Activated naive CD4-positive, alpha-beta T cell treated with Interleukin-2 at 50 U/mL for 16 hours (primary cell): ENCODE data around the gene KRT74.

Experiments used
- DNase-seq: peaks from one replicate; pipeline ENCODE4 v3.0.0-alpha.2; 2020

KRT74 gene

DNA sequence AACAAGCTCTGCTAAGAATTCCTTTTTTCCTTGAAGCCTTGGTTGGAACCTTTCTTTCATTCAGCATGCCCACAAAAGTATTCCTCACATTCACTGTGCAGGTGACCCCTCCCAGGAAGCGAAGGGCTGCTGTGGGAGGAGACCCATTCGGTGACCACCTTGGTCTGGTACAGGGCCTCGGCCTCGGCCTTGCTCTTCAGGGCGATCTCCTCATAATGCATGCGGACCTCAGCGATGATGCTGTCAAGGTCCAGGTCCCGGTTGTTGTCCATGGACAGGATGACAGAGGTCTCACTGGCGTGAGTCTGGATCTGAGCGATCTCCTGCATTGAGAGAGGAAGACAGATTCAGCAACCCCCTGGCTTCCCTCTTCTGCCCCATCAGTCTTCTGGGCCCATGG, 3.1 kb downstream of the KRT74 start:
- no peak for DNase-seq

- no peak for DNase-seq
These were observed 5.5 kb downstream of the KRT74 start for GRCh38 chr12:52568111-52568510.

GRCh38 chr12:52566847-52567291, 6.8 kb downstream of the KRT74 start:
- DNase-seq: no peak

DNA sequence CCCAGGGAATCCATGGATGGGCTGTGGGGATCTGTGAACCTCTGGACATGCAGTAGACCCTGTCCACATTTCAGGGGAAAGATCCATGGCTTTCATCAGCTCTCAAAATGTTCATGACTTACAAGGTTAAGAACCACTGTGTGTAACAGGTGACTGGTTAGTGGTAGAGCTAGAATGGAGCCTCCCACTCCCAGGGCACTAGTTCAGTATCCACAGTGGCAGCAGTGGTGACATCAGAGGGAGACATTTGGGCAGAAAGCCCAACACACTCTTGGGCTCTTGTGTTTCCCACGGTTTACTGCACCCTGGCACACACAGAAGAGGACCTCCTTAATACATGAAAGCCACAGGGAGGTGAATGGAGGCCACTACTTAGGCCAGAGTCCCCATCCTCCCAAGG, 9.1 kb downstream of the KRT74 start:
- DNase-seq: no peak

GRCh38 chr12:52561880-52562449, 11.7 kb downstream of the KRT74 start:
- no peak for DNase-seq

DNA sequence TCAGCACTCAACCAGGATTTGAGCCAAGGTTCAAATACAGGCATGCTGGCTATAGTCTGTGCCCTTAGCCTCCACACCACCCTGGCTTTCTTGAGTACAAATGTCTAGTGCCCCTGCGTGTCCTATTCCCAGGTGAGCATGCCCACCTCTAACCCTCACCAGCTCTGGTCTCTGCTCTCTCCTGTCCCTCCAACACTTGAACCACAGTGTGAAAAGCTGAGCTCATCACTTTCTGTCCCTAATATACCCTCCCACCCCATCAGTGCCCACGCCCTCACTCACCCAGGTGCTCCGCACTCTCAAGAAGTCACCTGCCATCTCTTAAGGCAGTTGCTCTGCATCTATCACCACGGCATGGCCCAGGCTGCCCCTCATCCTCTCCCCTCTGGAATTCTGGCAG, 13.7 kb downstream of the KRT74 start:
- no peak for DNase-seq

DNA sequence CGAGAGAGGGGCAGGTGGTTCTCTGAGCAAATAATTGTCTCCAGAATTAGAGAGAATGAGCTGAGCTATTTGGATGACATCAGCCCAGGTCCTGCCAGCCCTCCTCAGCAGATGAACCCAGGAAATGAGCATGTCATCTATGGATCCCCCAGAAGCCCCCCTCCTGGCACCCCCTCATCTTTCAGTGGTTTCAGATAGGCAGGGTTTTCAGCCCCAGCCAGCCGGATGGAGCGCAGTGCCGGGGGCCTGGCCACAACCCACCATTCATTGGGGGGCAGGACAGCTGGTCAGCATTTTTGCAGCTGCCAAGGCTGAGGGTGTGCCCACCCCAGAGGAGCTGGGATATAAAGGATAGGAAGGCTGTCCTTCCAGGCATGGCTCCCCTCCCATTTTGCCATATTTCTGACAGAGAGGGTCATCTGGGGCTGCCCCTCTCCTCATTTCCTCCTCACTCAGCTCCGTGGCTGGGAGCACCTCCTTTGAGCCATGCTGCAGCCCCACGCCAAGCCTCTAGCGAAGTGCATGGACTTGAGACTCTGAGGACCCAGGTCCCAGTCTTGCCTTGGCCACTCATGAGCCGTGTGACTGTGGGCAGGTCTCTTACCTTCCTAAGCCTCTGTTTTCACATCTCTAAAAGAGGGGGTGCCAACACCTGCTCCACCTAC, 14.7 kb downstream of the KRT74 start:
- no peak for DNase-seq

DNA sequence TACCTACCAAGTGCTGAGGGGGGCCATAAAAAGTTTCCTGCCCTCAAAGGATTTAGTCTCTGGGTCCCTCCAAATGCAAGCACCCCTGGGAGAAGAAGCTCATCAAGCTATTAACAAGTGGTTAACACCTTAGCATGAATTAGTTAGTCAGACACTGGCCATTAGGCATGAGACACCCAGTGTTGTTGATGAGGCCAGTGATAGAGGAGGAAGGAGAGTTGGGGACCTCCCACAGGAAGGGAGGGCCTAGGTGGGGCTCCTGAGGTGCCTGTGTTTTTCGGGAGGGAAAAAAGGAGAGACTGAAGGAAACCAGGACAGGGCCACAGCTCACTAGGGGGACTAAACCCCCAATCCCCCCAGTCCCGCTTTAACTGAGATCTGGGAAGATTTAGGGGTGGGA, 16.2 kb downstream of the KRT74 start:
- no peak for DNase-seq

DNA sequence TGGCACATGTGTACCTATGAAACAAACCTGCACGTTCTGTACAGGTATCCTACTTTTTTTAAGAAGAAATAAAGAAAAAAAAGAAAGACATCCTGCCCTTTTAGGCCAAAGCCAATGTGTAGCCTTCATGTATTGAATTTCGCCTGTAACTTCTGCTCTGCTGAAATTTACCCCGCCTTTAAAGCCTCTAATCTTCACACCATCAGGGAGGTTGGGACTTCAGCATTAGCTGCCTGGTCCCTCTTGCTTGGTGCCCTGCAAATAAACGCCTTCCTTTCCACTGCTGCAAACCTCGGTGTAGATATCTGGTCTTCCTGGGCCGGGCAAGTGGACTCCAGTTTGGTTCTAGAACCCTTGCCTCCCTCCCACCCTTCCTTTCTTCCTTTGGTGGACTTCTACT, 18.1 kb downstream of the KRT74 start:
- DNase-seq: no peak

DNA sequence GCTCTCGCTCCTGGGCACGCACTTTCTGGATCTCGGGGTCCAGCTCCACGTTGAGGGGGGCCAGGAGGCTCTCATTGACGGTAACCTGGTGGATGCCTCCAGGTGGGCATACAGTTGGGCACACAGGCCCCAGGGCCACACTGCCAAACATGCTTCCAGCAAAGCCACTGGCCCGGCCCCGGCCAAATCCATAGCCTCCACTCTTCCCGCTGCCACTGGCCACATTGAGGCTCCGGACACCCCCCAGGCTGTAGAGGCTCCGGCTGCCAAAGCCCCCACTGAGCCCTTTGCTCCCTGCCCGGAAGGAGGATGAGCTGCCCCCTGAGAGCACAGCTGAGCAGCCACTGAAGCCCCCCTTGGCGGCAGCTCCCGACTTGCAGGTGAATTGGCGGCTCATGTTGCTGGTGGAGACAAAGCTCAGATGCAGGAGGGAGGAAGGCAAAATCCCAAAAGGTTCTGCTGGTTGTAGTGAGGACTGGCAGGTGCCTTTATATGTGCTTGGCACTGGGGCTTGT, 20.9 kb downstream of the KRT74 start, which contains the start of gene KRT71:
Gene KRT71, minus strand, starts transcription at position 465 of the 515 bp plus-strand sequence. Its CDS starts 68 bp downstream, at position 397.
- no peak for DNase-seq

DNA sequence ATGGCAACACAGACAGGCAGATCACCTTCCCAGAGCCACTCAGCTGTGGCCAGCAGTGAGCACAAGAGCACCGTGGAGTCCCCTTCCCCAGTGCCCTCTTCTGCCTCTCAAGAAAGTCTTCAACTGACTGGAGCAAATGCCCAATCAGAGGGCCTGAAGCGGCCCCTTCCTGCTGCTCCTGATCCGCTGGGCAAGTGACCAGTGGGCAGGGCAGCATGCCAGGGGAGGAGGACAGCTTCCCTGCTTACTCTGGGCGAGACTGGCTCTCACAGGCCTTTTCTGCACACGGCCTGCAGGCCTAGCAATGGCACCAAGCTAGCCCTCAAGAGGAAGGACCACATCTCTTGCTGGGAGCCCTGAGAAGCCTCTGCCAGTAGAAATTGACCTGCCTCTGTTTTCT, 21.6 kb downstream of the KRT74 start:
- DNase-seq: no peak

DNA sequence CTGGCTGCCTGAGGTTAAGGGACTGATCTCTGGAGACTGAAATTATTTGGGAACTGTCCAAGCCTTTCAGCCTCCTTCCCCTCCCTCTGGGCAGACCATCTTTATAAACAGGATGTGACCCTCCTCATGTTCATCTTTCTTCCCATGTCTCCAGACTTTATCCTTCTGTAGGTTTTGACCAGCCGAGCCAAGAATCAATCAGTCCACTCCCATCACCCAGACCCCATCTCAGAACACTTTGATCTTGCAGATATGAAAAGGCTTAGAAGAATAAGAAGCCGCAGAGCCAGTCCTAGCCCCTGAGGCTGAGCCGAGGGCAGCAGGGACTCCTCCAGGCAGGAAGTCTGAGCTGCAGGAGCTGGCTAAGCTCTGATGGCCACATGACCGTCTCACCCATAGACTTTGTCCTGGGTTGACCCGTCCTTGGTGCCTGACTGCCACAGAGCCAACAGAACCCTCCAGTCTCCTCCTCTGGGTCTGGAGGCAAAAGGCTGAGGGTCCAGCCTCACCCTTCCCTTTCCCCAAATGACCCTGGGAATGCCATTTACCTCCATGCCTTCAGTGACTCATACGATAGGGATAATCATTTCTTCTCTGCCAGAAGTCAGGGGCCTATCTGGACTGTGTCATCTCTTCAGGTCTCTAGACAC, 22.3 kb downstream of the KRT74 start:
- no peak for DNase-seq

DNA sequence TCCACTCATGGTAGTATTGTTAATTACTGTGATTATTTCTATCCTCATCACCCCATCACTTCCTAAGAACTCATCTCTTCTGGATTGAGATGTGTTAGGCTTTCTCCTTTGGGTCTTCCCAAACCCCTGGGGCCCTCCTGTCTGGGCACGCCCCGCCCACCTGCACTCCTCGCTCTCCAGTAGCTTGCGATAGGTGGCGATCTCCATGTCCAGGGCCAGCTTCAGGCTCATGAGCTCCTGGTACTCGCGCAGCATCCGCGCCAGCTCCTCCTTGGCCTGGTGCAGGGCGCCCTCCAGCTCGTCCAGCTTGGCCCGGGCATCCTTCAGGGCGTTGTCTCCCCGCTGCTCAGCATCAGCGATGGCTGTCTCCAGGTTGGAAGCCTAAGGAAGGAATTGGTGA, 27.5 kb downstream of the KRT74 start:
- DNase-seq: no peak

DNA sequence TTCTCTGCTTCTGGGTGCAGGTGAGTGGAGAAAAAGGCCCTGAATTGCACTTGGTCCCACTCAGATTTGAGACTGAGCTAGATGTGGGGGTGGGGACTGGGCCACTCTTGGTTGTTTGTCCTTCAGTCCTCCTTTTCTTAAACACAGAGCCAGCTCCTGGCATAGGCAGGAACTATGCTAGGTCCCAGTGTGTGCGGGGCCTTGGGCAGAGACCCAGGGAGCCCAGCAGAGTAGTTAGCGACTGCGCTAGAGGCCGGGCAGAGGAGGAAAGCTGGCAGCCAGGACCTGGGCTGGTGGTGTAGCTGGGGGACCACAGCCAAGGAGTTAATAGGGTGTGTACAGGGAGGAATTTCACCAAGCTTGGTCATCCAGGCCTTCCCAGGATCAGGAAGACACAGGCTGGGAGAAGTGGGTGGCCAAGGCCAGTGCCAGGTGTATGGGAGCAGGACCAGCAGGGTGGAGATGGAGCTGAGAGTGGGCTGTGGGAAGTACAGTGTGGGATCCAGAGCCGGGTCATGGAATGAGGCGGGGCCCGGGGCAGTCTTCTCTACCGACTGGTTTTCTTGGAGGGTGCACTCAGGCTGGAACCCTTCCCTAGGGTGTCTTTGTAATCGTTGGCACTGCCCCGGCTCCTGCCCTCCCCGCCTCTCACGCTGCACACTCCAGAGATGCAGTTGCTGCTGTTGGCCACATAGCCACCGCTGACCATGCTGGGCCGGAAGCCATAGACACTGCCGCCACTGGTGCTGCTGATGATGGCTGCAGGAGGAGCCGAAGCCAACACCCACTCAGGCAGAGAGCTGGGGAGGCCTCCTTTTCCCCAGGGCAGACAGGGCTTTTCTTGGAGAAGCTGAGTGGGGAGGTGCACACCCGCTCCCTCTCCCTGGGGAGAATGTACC, 29.4 kb downstream of the KRT74 start:
- DNase-seq: no peak

- DNase-seq: no peak
These were observed 30.8 kb downstream of the KRT74 start for GRCh38 chr12:52542785-52543318.

- DNase-seq: no peak
These were observed 31.5 kb downstream of the KRT74 start for GRCh38 chr12:52542157-52542556.

DNA sequence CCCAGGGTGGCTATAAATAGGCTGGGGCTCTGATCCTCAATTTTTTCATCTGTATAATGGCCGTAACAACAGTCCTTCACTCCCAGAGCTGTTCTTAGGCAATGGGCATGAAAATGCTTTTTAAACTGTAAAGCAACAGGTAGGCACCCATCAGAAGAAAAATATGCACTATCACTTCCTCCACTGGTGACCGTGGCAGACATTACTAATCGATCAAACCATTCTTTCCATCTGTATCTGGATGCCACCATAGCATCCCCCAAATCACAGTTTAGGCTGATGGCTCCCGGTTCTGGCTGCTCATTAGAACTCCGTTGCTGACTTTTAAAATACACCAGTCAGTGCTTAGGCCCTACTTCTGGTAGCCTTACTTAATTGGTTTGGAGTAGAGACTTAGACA, 31.9 kb downstream of the KRT74 start:
- DNase-seq: no peak

DNA sequence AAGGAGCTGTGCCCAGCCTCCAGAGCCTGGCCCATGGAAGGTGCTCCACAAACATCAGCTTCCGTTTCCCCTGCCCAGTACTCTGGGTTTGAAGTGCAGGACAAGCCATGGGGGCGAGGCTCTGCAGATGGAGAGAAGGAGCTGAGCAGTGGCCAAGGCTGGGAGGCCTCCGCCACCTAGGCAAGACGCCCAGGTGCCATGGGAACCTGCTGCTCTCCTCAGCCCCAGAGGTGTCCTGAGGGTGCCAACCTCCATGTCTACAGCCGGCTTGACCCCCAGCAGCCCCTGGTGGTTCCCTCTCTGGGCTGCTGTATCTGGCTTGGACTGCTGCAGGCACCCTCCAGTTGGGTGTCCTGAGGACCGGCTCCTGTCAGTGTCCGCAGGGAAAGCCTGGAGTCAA, 33.1 kb downstream of the KRT74 start:
- no peak for DNase-seq

GRCh38 chr12:52539821-52540173, 33.8 kb downstream of the KRT74 start:
- DNase-seq: no peak

DNA sequence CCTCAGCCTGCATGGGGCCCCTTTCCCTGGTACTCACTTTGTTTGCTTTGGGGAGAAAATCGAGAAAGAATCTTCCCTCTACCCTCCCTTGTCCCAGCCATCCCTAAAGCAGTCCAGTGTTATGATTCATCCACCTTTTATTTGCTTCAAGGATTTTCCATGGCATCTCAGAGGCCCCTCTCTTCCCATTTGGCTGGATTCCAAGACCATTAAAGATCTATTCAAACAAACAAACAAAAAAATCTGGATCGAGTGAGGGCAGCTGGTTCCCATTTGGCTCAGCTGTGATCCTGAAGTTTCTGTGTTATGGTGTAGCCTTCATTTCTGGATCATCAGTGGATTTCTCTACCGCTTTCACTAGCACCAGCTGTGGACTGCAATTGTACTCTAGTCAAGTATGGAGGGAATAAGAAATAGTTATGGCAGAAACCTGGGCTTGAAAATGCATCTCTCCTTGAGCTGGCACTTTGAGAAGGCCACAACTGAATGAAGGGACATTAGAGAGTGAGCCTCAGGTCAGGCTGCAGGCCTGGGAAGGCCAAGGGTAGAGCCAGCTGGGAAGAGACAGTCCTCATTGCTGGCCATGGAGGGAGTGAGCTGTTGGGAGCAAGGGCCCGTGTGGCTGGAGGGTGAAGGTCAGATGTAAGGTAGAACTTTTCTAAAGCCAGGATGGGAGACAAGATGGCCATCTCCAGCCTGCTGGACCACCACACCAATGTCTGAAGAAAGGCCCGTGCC, 34.4 kb downstream of the KRT74 start:
- DNase-seq: no peak

DNA sequence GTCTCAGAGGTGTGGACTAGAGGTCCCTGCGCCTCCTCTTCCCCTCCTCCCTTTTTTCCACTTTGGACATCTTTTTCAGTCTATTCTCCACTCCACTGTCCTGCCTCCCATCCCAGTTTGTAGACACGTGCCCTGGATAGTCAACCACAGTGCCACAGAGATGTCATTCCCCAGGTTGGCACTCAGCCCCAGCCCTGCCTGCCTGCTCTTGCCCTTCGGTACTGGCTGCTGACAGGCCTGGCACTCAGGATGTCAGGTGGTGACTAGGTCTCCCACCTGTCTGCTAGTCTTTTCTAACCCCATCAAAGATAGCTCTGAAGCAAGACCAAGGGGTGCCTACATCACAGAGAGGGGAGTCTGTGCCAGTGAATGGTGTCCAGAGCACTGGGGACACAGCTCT, 36.5 kb downstream of the KRT74 start:
- no peak for DNase-seq

GRCh38 chr12:52535574-52535973, 38.1 kb downstream of the KRT74 start:
- no peak for DNase-seq
